IMR-90 (cell line): Measurements from ENCODE around the gene RELN. TPM values are rescaled to one million over a fixed set of nuclear protein-coding genes. Genes with fewer than 3 reads are reported as not detected.

Experiments used
- ATAC-seq: fragments of 200-7000 bp; cut with Tn5 transposase; 2 replicates; pipeline ENCODE4 v1.9.1; 2020; ENCODE audit warnings: low read depth, mild to moderate bottlenecking, moderate library complexity
- BruUV-seq: library from RNA; stranded (reverse); fragments of 400-500 nt; replicated peaks from 2 replicates; lab custom pipeline; 2021; lab: Mats Ljungman, UMichigan
- CTCF ChIA-PET: fragments of 300-600 bp; formaldehyde crosslinking; extraction: SDS; loops from one replicate; lab custom pipeline; 2021; ENCODE audit warnings: antibody characterized with exemption; lab: Yijun Ruan, JAX
- POLR2A ChIA-PET: fragments of 300-600 bp; sonication (Branson Sonifier 250); formaldehyde crosslinking; loops from one replicate; lab custom pipeline; 2022; ENCODE audit warnings: antibody characterized with exemption; ENCODE audit not compliant: unreplicated experiment; lab: Charles Lee
- DNase-seq: peaks from one replicate; pipeline ENCODE4 v3.0.0; 2013
- H2AFZ ChIP-seq: replicated peaks from 2 replicates; pipeline ENCODE3; 2013; ENCODE audit warnings: low read length, mild to moderate bottlenecking; ENCODE audit not compliant: poor library complexity
- H2AK5ac ChIP-seq: 2 replicates; pipeline ENCODE4 v1.6.1; 2013; ENCODE audit warnings: low read depth, low read length, inconsistent platforms
- H2AK9ac ChIP-seq: replicated peaks from 2 replicates; pipeline ENCODE3; 2013; ENCODE audit warnings: mild to moderate bottlenecking, low read depth, low read length, moderate library complexity; ENCODE audit not compliant: poor library complexity
- H2BK120ac ChIP-seq: 2 replicates; pipeline ENCODE4 v1.6.1; 2013; ENCODE audit warnings: low read depth, low read length, inconsistent platforms
- H2BK15ac ChIP-seq: 3 replicates; pipeline ENCODE4 v1.6.1; 2013; ENCODE audit warnings: low read depth, low read length, inconsistent platforms
- H2BK20ac ChIP-seq: 2 replicates; pipeline ENCODE4 v1.6.1; 2013; ENCODE audit warnings: low read depth, mild to moderate bottlenecking, inconsistent platforms, low read length, moderate library complexity
- H2BK5ac ChIP-seq: 2 replicates; pipeline ENCODE4 v1.6.1; 2013; ENCODE audit warnings: mild to moderate bottlenecking, low read depth, low read length, inconsistent platforms; ENCODE audit not compliant: poor library complexity, severe bottlenecking
- H3K14ac ChIP-seq: replicated peaks from 2 replicates; pipeline ENCODE4 v1.6.1; 2013; ENCODE audit warnings: low read depth, low read length, inconsistent platforms
- H3K18ac ChIP-seq: 2 replicates; pipeline ENCODE4 v1.6.1; 2013; ENCODE audit warnings: low read depth, low read length, control low read depth
- H3K23ac ChIP-seq: 2 replicates; pipeline ENCODE4 v1.6.1; 2013; ENCODE audit warnings: low read depth, low read length, inconsistent platforms
- H3K27ac ChIP-seq: 2 replicates; pipeline ENCODE4 v1.5.1; 2013; ENCODE audit warnings: mild to moderate bottlenecking, control low read depth, low read length; ENCODE audit not compliant: insufficient read depth
- H3K27me3 ChIP-seq: 2 replicates; pipeline ENCODE4 v1.6.1; 2013; ENCODE audit warnings: low read length; ENCODE audit not compliant: control insufficient read depth, insufficient read depth
- H3K36me3 ChIP-seq: 2 replicates; pipeline ENCODE4 v1.6.1; 2013; ENCODE audit warnings: low read length, mixed read lengths; ENCODE audit not compliant: control insufficient read depth, insufficient read depth
- H3K4ac ChIP-seq: 2 replicates; pipeline ENCODE4 v1.6.1; 2013; ENCODE audit warnings: low read depth, low read length, inconsistent platforms
- H3K4me1 ChIP-seq: 2 replicates; pipeline ENCODE4 v1.6.1; 2013; ENCODE audit warnings: low read length, mixed read lengths; ENCODE audit not compliant: control insufficient read depth, insufficient read depth
- H3K4me2 ChIP-seq: 2 replicates; pipeline ENCODE4 v1.6.1; 2013; ENCODE audit warnings: low read depth, mild to moderate bottlenecking, control low read depth, low read length, moderate library complexity
- H3K4me3 ChIP-seq: 2 replicates; pipeline ENCODE4 v1.5.1; 2013; ENCODE audit warnings: low read depth, mild to moderate bottlenecking, control low read depth, low read length, moderate library complexity; ENCODE audit not compliant: insufficient read depth
- H3K56ac ChIP-seq: 2 replicates; pipeline ENCODE4 v1.6.1; 2013; ENCODE audit warnings: low read length, inconsistent platforms; ENCODE audit not compliant: insufficient read depth; ENCODE audit errors: extremely low read depth
- H3K79me1 ChIP-seq, 2 experiments: 2 replicates each; pipeline ENCODE4 v1.6.1; 2013; ENCODE audit warnings: low read length in 2 of 2, inconsistent platforms in 1 of 2, low read depth in 1 of 2
- H3K9ac ChIP-seq: 2 replicates; pipeline ENCODE4 v1.6.1; 2013; ENCODE audit warnings: low read depth, low read length, control low read depth
- H3K9me1 ChIP-seq: 2 replicates; pipeline ENCODE4 v1.6.1; 2013; ENCODE audit warnings: low read length, inconsistent platforms; ENCODE audit not compliant: insufficient read depth
- H3K9me3 ChIP-seq: 2 replicates; pipeline ENCODE4 v1.6.1; 2013; ENCODE audit warnings: low read length; ENCODE audit not compliant: control insufficient read depth, insufficient read depth
- H4K20me1 ChIP-seq: 2 replicates; pipeline ENCODE4 v1.6.1; 2013; ENCODE audit warnings: low read length, inconsistent platforms; ENCODE audit not compliant: insufficient read depth
- H4K5ac ChIP-seq: 2 replicates; pipeline ENCODE4 v1.6.1; 2013; ENCODE audit warnings: mild to moderate bottlenecking, low read depth, low read length, control low read depth
- H4K8ac ChIP-seq, 2 experiments: 2 replicates each; pipeline ENCODE4 v1.6.1; 2013; ENCODE audit warnings: low read depth in 2 of 2, low read length in 2 of 2, control low read depth in 1 of 2, inconsistent platforms in 1 of 2
- H4K91ac ChIP-seq: 2 replicates; pipeline ENCODE4 v1.6.1; 2013; ENCODE audit warnings: low read depth, low read length, inconsistent platforms; ENCODE audit not compliant: insufficient read depth
- CEBPB ChIP-seq: IDR thresholded peaks from 2 replicates; pipeline ENCODE4 v1.6.1; 2012; ENCODE audit warnings: low read depth, low read length, improper control_type of control experiment
- FOS ChIP-seq: fragments of 150-350 bp; IDR thresholded peaks from 2 replicates; pipeline ENCODE4 v1.6.1; 2016; ENCODE audit warnings: low read depth, low read length
- MXI1 ChIP-seq: IDR thresholded peaks from 2 replicates; pipeline ENCODE4 v1.6.1; 2012; ENCODE audit warnings: low read depth, mild to moderate bottlenecking, low read length, moderate library complexity, borderline replicate concordance
- NFE2L2 ChIP-seq: fragments of 150-350 bp; IDR thresholded peaks from 2 replicates; pipeline ENCODE4 v1.6.1; 2016; ENCODE audit warnings: low read depth, mild to moderate bottlenecking, low read length
- WGBS, 2 experiments: methylation state at CpG; one replicate each; pipeline versions ENCODE4 v1.1.5 to v1.1.7; 2013; ENCODE audit warnings: missing lambda C conversion rate in 2 of 2; ENCODE audit not compliant: insufficient read length in 1 of 2; ENCODE audit errors: extremely low coverage in 2 of 2; 5-methylcytosine and 5-hydroxymethylcytosine counted together
- dilution Hi-C: fragments of 300-500 bp; cut with HindIII; formaldehyde crosslinking; loops from one replicate; pipeline ENCODE4 v1.14.3; 2018; ENCODE audit warnings: low sequenced_read_pairs; ENCODE audit not compliant: unreplicated experiment
- in situ Hi-C: fragments of 300-500 bp; cut with MboI; formaldehyde crosslinking; loops from 3 replicates; pipeline ENCODE4 v1.14.3; 2019; ENCODE audit warnings: low sequenced_read_pairs, inconsistent platforms, mixed read lengths
- intact Hi-C: fragments of 100-400 bp; cut with micrococcal nuclease; formaldehyde crosslinking; loops from 2 replicates; pipeline ENCODE4 v1.10.0; 2022
- polyA plus RNA-seq, 3 experiments: library from polyadenylated mRNA; depleted of rRNA; stranded (reverse); fragments of >200 nt; gene quantifications; 2 replicates each; pipeline ENCODE4 v1.2.3, GENCODE V29; 2012; ENCODE audit warnings: low replicate concordance in 1 of 3
- total RNA-seq: library from RNA; depleted of rRNA; stranded (reverse); fragments of >200 nt; gene quantifications from 2 replicates; pipeline ENCODE4 v1.2.3, GENCODE V29; 2012

RELN gene
- total and polyA plus RNA-seq, 2 of the 4 experiments (the other 2 are of a cell fraction) = 14.7 to 23.7 TPM

DNA sequence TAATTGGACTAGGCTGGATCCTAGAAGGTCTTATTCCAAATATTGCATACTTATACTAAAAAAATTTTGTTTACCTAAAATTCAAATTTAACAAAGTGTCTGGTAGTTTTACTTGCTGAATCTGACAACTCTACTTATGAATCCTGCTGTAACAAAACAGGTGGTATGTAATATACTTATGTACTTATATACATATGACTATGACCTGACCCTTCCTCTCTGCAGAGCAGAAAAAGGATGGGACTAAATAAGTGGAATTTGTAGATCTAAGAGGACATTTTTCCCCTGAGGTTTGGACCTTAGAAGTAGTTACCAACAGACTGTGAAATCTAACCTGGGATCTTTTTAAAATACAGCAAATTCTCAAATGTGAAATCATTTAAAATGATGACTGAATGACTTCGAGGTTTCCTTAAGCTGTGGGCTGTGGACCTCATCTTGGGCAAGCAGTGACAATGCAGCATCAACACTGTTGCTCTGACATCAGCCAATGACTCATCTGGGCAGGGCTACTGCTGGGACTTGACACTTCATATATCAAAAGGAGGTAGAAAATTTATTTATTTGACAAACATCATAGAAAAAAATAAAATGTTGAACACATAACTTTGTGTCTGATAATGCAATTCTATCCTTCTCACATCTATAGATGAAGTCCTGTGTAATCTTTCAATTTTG lies 73.6 kb downstream of the RELN start:
- POLR2A ChIA-PET = no interaction called here
- Histone ChIP-seq H3K4me1 (peaks cover 3% of the 10 kb centered on the region), H3K4me2 (no peak overlapping the region), H3K79me1 (no peaks in the 10 kb centered on the region), H3K9me1 (no peaks in the 10 kb centered on the region), H2BK5ac (peak overlapping the region; percentile 62), H2BK20ac (0 out of 2 replicates have a peak overlapping the region, but pooled peaks have one; percentile 5), H3K27ac (no peak overlapping the region), H3K36me3 (no peaks in the 10 kb centered on the region), H2AK9ac (no peak overlapping the region), H3K4me3 (no peak overlapping the region), H2BK120ac (no peak overlapping the region; the same call in 1 of the 2 replicates), H3K56ac (no peak overlapping the region), H4K8ac (no peak overlapping the region), H4K20me1 (no peaks in the 10 kb centered on the region), H3K23ac (no peak overlapping the region), H3K14ac (no peak overlapping the region), H3K4ac (no peak overlapping the region), H2BK15ac (no peak overlapping the region), H4K91ac (no peak overlapping the region), H2AFZ (no peak overlapping the region), H3K9me3 (no peaks in the 10 kb centered on the region), H2AK5ac (no peak overlapping the region), H3K27me3 (no peaks in the 10 kb centered on the region), H4K5ac (no peak overlapping the region), H3K9ac (no peak overlapping the region), H3K18ac (no peak overlapping the region)
- WGBS, 2 experiments = no CpG with 5 or more reads among the region's 1 CpG
- DNase-seq (peak; percentile 74), ATAC-seq (peak; percentile 60)
- no TSS peak for BruUV-seq
- in situ Hi-C loops (no loop called here), intact Hi-C loops (no loop called here), dilution Hi-C loops (no loop called here)
- TF ChIP-seq FOS = peak; percentile 45; the same call in 1 of the 2 replicates
- peak; percentile 20; the same call in 1 of the 2 replicates for TF ChIP-seq NFE2L2
- TF ChIP-seq MXI1 = no peak
- TF ChIP-seq CEBPB = peak; percentile 59
- CTCF ChIA-PET = no interaction called here
